ENCODE measurements around the gene RPL36A. TPM values are rescaled to one million over a fixed set of nuclear protein-coding genes. Genes with fewer than 3 reads are reported as not detected.

The RPL36A gene
- total RNA-seq, 1 donor from 2014 or later: 6,478 TPM

DNA sequence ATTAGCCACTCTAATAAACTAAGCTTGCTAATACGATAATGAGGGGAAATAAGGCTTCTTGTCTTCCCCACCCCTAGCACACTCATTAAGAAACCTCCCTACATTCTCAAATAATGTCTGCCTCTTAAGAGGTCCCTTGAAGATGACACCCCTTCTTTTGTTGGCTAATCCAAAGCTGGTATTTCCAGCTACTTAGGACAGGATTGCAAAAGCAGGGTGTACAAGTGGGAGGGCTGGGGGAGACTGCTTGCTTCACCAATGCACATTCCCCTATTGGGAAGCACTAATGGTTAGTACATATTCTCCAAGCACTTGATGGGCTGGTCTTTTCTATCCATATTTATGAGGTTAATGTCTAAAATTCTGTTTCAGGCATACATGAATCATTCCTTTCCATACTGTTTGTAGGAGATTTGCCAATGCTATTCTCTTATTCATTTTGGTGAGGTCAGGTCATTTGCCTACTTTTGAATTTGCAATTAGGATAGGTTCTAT is 25.5 kb upstream of the RPL36A start:
- DNase-seq (ENCODE audit: low spot score): no peak
- H3K4me3 ChIP-seq: no peak overlapping the region
- no peak overlapping the region for H3K9ac ChIP-seq
- no peaks in the 10 kb centered on the region for H3F3A ChIP-seq (ENCODE audit: low read depth)
- no peaks in the 10 kb centered on the region for H3K27me3 Mint-ChIP-seq (ENCODE audit: insufficient read depth, low read depth)
- no peaks in the 10 kb centered on the region for H3K27me3 ChIP-seq
- no peaks in the 10 kb centered on the region for H3K36me3 ChIP-seq
- no peak overlapping the region for H3K27ac ChIP-seq
- TF ChIP-seq EZH2 (IDR thresholded peaks at IDR 0.05): no peak
- TF ChIP-seq, protein P1, sequence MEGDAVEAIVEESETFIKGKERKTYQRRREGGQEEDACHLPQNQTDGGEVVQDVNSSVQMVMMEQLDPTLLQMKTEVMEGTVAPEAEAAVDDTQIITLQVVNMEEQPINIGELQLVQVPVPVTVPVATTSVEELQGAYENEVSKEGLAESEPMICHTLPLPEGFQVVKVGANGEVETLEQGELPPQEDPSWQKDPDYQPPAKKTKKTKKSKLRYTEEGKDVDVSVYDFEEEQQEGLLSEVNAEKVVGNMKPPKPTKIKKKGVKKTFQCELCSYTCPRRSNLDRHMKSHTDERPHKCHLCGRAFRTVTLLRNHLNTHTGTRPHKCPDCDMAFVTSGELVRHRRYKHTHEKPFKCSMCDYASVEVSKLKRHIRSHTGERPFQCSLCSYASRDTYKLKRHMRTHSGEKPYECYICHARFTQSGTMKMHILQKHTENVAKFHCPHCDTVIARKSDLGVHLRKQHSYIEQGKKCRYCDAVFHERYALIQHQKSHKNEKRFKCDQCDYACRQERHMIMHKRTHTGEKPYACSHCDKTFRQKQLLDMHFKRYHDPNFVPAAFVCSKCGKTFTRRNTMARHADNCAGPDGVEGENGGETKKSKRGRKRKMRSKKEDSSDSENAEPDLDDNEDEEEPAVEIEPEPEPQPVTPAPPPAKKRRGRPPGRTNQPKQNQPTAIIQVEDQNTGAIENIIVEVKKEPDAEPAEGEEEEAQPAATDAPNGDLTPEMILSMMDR (IDR thresholded peaks at IDR 0.05): no peak
- no peak for TF ChIP-seq EZH2phosphoT487 (IDR thresholded peaks at IDR 0.05)
- no peak overlapping the region for H3K27ac Mint-ChIP-seq
- H3K9me3 ChIP-seq (ENCODE audit: low read depth): no peaks in the 10 kb centered on the region
- H2AFZ ChIP-seq (replicated peaks): no peak overlapping the region
- H3K4me3 Mint-ChIP-seq: no peak overlapping the region
- H3K4me1 Mint-ChIP-seq: no peaks in the 10 kb centered on the region
- no peaks in the 10 kb centered on the region for H4K20me1 ChIP-seq (ENCODE audit: low read depth)
- H3K79me2 ChIP-seq (ENCODE audit: low read depth): no peaks in the 10 kb centered on the region
- H3K36me3 Mint-ChIP-seq: no peaks in the 10 kb centered on the region
- H3K4me1 ChIP-seq: no peaks in the 10 kb centered on the region
- peaks cover 3% of the 10 kb centered on the region for H3K9me3 Mint-ChIP-seq
- no peak overlapping the region for H3K4me2 ChIP-seq

DNA sequence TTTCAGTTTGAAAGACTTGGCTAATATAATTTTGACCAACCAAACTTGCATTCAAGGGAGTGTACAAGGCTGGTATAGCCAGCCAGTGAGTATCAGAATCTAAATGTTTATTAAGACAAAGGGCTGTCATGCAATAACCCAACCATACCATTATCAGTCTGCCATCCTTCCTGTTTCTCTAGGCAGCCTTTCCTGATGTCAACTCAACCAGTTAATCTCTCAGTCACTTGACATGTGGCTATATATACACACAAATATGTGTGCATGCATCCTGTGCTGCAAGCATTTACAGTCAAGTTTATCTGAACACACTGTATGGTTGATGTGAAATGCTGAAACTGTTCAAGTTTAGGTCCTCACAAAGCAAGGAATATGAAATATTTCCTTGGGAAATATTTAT is 22.0 kb upstream of the RPL36A start:
- no peak overlapping the region for H2AFZ ChIP-seq (replicated peaks)
- H3K9ac ChIP-seq: no peak overlapping the region
- no peaks in the 10 kb centered on the region for H3K4me1 ChIP-seq

DNA sequence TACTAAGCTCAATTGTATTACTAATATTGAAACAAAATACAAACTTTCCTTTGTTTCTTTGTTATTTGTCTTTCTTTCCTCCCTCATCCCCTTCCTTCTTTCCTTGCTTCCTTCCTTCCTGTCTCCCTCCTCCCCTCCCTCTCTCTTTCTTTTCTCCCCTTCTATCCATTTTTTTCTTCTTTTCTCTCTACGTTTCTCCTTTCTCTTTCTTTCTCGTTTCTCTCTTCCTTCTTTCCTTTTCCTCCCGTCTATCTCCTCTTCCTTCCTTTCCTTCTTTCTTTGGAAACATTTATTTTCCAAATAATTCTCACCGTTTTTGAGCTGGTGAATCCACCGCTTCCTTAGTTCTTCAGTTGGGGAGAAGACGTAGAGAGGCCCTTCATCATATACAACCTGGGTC is 21.1 kb upstream of the RPL36A start:
- H3K4me3 Mint-ChIP-seq: no peak overlapping the region
- Histone ChIP-seq H3K79me2 (ENCODE audit: low read depth) (no peaks in the 10 kb centered on the region), H3K27me3 (no peaks in the 10 kb centered on the region), H4K20me1 (ENCODE audit: low read depth) (no peaks in the 10 kb centered on the region), H3K4me1 (no peaks in the 10 kb centered on the region), H3F3A (ENCODE audit: low read depth) (no peaks in the 10 kb centered on the region), H2AFZ (replicated peaks) (no peak overlapping the region), H3K9ac (no peak overlapping the region), H3K4me2 (no peak overlapping the region), H3K4me3 (no peak overlapping the region), H3K27ac (no peak overlapping the region), H3K36me3 (no peaks in the 10 kb centered on the region), H3K9me3 (ENCODE audit: low read depth) (no peaks in the 10 kb centered on the region)
- H3K9me3 Mint-ChIP-seq: peaks cover 5% of the 10 kb centered on the region
- H3K36me3 Mint-ChIP-seq: no peaks in the 10 kb centered on the region
- H3K27ac Mint-ChIP-seq: no peak overlapping the region
- DNase-seq (ENCODE audit: low spot score): no peak
- H3K4me1 Mint-ChIP-seq: no peaks in the 10 kb centered on the region
- H3K27me3 Mint-ChIP-seq (ENCODE audit: insufficient read depth, low read depth): no peaks in the 10 kb centered on the region
- TF ChIP-seq, protein P1 (IDR thresholded peaks at IDR 0.05): no peak
- TF ChIP-seq EZH2 (IDR thresholded peaks at IDR 0.05) (no peak), EZH2phosphoT487 (IDR thresholded peaks at IDR 0.05) (no peak)

More for the DNA sequence above, 22.0 kb upstream of the RPL36A start:
- DNase-seq (ENCODE audit: low spot score): no peak
- H3K9me3 Mint-ChIP-seq: peaks cover 3% of the 10 kb centered on the region
- H3K27me3 ChIP-seq: no peaks in the 10 kb centered on the region
- H3K4me3 Mint-ChIP-seq: no peak overlapping the region
- no peaks in the 10 kb centered on the region for H3K36me3 Mint-ChIP-seq
- no peak overlapping the region for H3K4me3 ChIP-seq
- H3K27me3 Mint-ChIP-seq (ENCODE audit: insufficient read depth, low read depth): no peaks in the 10 kb centered on the region
- TF ChIP-seq EZH2 (IDR thresholded peaks at IDR 0.05) (no peak), EZH2phosphoT487 (IDR thresholded peaks at IDR 0.05) (no peak)
- TF ChIP-seq, protein P1 (IDR thresholded peaks at IDR 0.05): no peak
- H3K4me1 Mint-ChIP-seq: no peaks in the 10 kb centered on the region
- H3K9me3 ChIP-seq (ENCODE audit: low read depth): no peaks in the 10 kb centered on the region
- H3K27ac Mint-ChIP-seq: no peak overlapping the region
- no peaks in the 10 kb centered on the region for H3F3A ChIP-seq (ENCODE audit: low read depth)
- H3K36me3 ChIP-seq: no peaks in the 10 kb centered on the region
- H3K4me2 ChIP-seq: no peak overlapping the region
- no peak overlapping the region for H3K27ac ChIP-seq
- no peaks in the 10 kb centered on the region for H4K20me1 ChIP-seq (ENCODE audit: low read depth)
- H3K79me2 ChIP-seq (ENCODE audit: low read depth): no peaks in the 10 kb centered on the region
